ENCODE measurements around the gene TENM4.

TENM4 gene

DNA sequence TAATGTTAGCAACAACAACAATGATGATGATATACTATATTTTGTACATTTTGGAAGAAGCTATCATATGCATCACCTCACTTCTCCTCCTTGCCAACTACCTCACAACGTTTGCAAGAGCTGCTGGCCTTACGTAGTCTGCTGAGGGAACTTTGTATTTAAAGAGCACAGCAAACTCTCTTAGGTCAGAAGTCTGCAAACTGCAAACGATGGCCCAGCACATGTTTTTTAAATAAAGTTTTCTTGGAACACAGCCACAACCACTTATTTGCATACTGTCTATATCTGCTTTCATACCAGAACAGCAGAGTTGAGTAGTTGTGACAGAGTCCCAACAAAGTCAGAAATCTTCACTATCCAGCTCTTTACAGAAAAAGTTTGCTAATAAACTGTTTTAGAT lies 261.7 kb downstream of the TENM4 start:
- Mint-ChIP-seq H3K4me3 (no peak overlapping the region), H3K27ac (no peak overlapping the region), H3K27me3 (peaks cover 12% of the 10 kb centered on the region), H3K4me1 (no peaks in the 10 kb centered on the region), H3K9me3 (peaks cover 5% of the 10 kb centered on the region), H3K36me3 (no peaks in the 10 kb centered on the region)

DNA sequence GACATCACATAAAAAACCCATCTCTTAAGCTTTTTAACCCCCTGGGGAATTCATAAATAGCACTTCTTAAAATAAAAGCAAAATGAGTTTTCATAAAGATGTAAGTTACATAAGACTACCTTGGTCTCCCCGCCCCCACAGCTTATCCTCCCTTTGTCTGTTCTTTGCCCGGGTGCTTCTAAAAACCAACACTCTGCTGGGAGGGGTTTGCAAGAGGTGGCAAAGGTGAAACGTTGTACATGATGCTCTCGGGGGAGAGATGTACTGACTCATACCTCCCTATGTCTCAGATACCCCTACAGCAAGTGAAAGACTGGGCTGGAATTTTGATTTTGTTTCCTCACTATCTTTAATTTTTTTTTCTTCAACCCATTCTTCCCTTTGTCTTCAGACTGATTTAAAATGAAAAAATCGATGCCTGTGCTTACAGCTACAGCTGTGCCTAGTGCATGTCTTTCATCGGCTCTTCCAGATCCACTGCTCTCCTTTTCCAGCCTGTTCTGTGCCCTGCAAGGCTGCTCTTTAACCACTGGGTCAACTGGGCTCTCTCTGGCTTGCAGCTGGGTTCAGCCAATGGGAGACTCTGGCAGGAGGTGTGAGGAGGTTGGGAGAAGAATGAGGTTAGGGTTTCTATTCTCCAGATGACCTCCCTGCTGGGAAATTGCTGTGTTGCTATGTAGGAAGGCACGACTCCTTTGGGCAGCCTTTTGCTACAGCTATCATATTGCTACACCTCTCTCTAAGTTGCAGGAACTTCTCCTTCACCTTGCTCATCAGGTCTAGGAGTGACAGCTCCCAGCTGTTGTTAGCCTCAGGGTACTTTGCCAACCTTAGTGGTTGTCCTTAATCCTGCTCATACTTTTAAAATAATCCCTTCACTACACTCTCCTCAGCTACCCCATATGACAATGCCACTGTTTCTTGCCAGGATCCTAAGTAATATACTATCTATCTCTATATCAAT lies 266.5 kb downstream of the TENM4 start:
- Mint-ChIP-seq H3K4me3 (no peak overlapping the region), H3K27ac (no peak overlapping the region), H3K36me3 (no peaks in the 10 kb centered on the region), H3K4me1 (no peaks in the 10 kb centered on the region), H3K9me3 (peaks cover 5% of the 10 kb centered on the region), H3K27me3 (peaks cover 12% of the 10 kb centered on the region)

DNA sequence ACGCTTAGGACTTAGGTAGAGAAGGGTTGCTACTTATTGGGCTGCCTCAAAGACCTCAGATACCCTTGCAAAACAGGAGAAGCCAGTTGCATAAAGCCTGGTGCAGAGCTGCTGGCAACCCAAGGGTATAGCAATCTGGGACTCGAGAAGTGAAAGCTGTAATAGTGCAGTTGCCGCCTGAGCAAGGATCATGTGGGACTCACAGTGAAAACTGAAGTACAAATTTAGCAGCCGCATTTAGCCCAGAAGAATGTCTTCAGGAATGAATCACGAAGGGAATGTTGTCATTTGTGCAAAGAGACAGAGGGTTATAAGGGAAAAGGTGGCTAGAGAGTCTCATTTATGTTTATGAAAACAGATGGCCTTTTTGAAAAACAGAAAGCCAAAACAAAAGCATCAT lies 267.2 kb downstream of the TENM4 start:
- no peak overlapping the region for H3K27ac Mint-ChIP-seq
- H3K4me1 Mint-ChIP-seq = no peaks in the 10 kb centered on the region
- H3K4me3 Mint-ChIP-seq = no peak overlapping the region
- peaks cover 5% of the 10 kb centered on the region for H3K9me3 Mint-ChIP-seq
- no peaks in the 10 kb centered on the region for H3K36me3 Mint-ChIP-seq
- peaks cover 12% of the 10 kb centered on the region for H3K27me3 Mint-ChIP-seq

DNA sequence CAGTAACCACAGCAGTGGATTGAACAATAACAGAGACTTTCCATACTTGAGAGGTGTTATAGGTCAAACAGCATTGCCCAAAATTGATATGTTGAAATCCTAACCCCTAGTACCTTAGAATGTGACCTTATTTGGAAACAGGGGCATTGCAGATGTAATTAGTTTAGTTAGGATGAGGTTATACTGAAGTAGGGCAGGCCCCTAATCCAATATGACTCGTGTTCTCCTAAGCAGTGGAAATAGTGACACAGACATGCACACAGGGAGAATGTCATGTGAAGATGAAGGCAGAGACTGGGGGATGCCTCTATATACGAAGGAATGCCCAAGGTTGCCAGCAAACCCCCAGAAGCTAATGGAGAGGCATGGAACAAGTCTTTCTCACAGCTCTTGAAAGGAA lies 270.5 kb downstream of the TENM4 start:
- H3K9me3 Mint-ChIP-seq = no peaks in the 10 kb centered on the region
- no peak overlapping the region for H3K27ac Mint-ChIP-seq
- no peaks in the 10 kb centered on the region for H3K4me1 Mint-ChIP-seq
- H3K27me3 Mint-ChIP-seq = no peaks in the 10 kb centered on the region
- H3K36me3 Mint-ChIP-seq = no peaks in the 10 kb centered on the region
- H3K4me3 Mint-ChIP-seq = no peak overlapping the region

DNA sequence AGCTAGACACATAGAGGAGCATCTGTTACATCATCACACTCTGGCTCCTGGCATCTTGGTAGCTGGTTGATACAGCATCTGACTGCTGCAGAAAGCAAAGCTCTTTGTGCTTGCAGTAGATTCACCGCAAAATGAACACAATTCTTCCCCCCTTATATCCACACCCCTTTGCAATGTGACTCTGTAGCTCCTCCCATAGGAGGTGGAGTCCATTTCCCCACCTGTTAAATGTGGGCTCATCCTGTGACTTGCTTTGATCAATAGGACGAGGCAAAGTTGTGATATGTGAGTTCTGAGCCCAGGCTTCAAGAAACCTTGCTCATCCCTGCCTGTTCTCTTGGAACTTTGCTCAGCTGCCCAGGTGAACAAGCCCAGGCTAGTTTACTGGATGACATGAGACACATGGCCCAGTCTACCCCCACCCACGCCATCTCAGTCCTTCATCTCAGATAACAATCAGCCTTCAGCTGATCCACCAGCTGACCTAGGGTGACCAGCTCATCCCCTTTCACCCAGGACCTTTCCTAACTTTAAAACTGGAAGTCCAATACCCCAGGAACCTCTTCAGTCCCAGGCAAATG lies 272.2 kb downstream of the TENM4 start:
- Mint-ChIP-seq H3K36me3 (no peaks in the 10 kb centered on the region), H3K4me1 (no peaks in the 10 kb centered on the region), H3K27ac (no peak overlapping the region), H3K4me3 (no peak overlapping the region), H3K27me3 (no peaks in the 10 kb centered on the region), H3K9me3 (no peaks in the 10 kb centered on the region)

DNA sequence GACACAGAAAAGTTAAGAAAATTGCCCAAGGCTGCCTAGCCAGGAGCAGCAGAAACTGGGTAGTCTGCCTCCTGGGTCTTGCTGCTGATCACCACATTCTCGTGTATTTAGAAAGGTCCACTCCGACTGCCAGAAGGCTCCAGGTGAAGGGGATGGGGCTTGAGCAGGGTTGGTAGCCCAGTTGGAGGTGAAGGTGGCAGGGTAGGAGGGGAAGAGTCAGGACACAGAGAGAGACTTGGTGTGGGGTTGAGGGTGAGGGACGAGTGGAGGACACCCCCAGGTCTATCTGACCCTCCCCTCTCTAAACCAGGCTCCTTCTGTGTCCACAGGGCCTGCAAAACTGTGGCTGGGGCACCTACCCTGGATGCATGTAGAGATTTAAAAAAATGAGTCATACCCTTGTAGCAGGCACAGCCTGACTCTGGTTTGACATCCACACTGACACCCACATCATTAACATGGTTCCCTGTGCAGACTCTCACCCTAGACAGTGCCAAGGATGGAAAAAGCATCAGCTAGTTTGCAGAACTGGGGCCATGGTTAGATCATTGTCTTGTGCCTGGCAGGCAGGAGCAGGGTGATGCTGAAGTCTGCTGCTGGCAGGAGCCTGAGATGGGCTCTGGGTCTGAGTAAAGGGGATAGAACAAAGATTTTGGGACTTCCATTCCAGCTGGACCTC lies 273.2 kb downstream of the TENM4 start:
- H3K27ac Mint-ChIP-seq = no peak overlapping the region
- H3K4me1 Mint-ChIP-seq = no peaks in the 10 kb centered on the region
- H3K27me3 Mint-ChIP-seq = no peaks in the 10 kb centered on the region
- no peaks in the 10 kb centered on the region for H3K36me3 Mint-ChIP-seq
- H3K9me3 Mint-ChIP-seq = no peaks in the 10 kb centered on the region
- H3K4me3 Mint-ChIP-seq = no peak overlapping the region

GRCh38 chr11:79165908-79166307 lies 274.9 kb downstream of the TENM4 start:
- no peaks in the 10 kb centered on the region for H3K9me3 Mint-ChIP-seq
- H3K27me3 Mint-ChIP-seq = peaks cover 2% of the 10 kb centered on the region
- H3K36me3 Mint-ChIP-seq = no peaks in the 10 kb centered on the region
- H3K4me3 Mint-ChIP-seq = no peak overlapping the region
- H3K4me1 Mint-ChIP-seq = no peaks in the 10 kb centered on the region
- no peak overlapping the region for H3K27ac Mint-ChIP-seq

DNA sequence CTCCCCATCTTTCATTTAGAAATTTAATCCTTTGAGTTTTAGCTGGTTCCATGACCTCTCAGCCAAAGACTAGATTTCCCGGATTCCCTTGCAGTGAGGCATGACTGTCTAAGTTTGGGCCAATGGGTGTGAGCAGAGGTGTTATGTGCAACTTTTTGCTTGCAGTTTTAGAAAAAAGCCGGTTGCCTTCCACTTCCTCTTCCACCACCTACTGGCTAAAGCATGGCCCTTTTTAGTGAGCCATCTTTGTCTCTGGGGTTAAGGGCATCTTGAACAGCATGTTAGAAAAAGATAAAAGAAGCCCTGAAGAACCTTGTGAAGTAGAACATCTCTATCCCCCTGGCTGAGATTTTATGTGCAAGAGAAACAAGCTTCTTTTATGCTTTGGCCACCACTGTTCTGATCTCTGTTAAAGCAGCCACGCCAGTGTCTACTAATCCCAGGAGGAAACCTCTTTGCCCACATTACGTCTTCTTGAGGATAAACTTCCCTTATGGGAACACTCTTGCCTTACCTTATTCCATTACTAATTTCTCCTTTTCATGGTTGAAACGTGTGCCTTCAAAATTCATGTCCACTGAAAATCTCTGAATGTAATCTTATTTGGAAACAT lies 279.9 kb downstream of the TENM4 start:
- peaks cover 2% of the 10 kb centered on the region for H3K27me3 Mint-ChIP-seq
- no peak overlapping the region for H3K4me3 Mint-ChIP-seq
- no peaks in the 10 kb centered on the region for H3K9me3 Mint-ChIP-seq
- H3K4me1 Mint-ChIP-seq = no peaks in the 10 kb centered on the region
- H3K27ac Mint-ChIP-seq = no peak overlapping the region
- H3K36me3 Mint-ChIP-seq = no peaks in the 10 kb centered on the region

GRCh38 chr11:79159657-79160450 lies 281.0 kb downstream of the TENM4 start:
- no peak overlapping the region for H3K27ac Mint-ChIP-seq
- no peaks in the 10 kb centered on the region for H3K36me3 Mint-ChIP-seq
- H3K4me3 Mint-ChIP-seq = no peak overlapping the region
- H3K4me1 Mint-ChIP-seq = no peaks in the 10 kb centered on the region
- H3K27me3 Mint-ChIP-seq = peaks cover 2% of the 10 kb centered on the region
- no peaks in the 10 kb centered on the region for H3K9me3 Mint-ChIP-seq

DNA sequence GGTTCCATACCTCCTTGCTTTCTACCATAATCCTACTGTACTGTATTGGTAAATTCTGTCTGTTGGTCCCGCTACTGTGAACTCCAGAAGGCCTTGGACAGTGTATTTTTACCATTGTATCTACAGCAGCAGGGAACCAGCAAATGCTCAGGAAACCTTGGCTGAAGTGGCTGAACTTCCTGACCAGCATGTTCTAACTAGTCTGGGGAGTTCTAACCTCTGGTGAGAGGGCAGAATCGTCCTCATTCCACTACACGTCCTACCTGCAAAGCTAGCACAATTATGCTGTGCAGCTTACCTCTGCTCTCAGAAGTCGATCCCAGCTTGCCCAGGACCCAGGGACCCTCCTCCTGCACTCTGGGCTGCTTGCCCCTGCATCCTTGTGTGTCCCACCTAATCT lies 283.1 kb downstream of the TENM4 start:
- H3K27ac Mint-ChIP-seq = no peak overlapping the region
- H3K36me3 Mint-ChIP-seq = no peaks in the 10 kb centered on the region
- no peaks in the 10 kb centered on the region for H3K4me1 Mint-ChIP-seq
- no peak overlapping the region for H3K4me3 Mint-ChIP-seq
- no peaks in the 10 kb centered on the region for H3K9me3 Mint-ChIP-seq
- H3K27me3 Mint-ChIP-seq = peaks cover 2% of the 10 kb centered on the region

DNA sequence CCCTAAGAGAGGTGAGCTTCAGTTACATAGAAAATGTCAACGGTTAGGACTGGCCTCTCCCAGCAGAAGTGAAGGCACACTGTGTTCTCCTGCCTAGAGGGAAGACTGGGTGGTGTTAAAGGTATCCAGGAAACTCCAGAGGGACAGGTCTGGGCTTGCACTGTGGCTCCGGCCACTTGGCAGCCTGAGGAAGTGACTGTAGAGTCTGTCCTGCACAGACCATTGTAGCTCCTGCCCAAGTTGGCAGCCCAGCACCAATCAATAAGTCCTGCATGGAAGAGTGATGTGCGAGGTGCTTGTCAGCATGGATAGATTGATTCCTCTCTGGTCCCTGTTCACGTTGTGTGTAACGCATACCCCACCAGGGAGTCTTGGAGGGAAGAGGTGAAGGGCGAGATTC lies 284.8 kb downstream of the TENM4 start:
- no peaks in the 10 kb centered on the region for H3K27me3 Mint-ChIP-seq
- H3K4me1 Mint-ChIP-seq = no peaks in the 10 kb centered on the region
- H3K4me3 Mint-ChIP-seq = no peak overlapping the region
- H3K27ac Mint-ChIP-seq = no peak overlapping the region
- H3K36me3 Mint-ChIP-seq = no peaks in the 10 kb centered on the region
- no peaks in the 10 kb centered on the region for H3K9me3 Mint-ChIP-seq

DNA sequence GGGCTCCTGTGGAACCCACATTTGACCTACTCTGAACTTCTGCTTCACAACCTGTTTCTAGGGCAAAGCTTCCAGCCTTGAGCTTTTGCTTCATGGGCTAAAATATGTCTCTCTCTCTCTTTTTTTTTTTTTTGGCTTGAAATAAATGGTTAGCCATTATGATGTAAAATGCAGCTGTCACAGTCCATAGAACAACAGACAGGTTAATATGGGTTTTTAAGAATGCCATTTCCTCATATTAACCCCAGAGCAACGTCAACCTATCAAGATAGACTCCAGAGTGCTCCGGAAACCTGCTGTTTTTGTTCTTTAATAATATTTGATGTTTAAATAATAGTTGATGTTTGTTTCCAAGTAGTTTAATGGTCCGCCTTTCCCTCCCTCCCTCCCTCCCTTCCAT lies 285.6 kb downstream of the TENM4 start:
- Mint-ChIP-seq H3K27ac (no peak overlapping the region), H3K4me3 (no peak overlapping the region), H3K9me3 (no peaks in the 10 kb centered on the region), H3K4me1 (no peaks in the 10 kb centered on the region), H3K36me3 (no peaks in the 10 kb centered on the region), H3K27me3 (no peaks in the 10 kb centered on the region)

- H3K27me3 Mint-ChIP-seq = no peaks in the 10 kb centered on the region
- H3K36me3 Mint-ChIP-seq = no peaks in the 10 kb centered on the region
- no peak overlapping the region for H3K4me3 Mint-ChIP-seq
- no peak overlapping the region for H3K27ac Mint-ChIP-seq
- no peaks in the 10 kb centered on the region for H3K9me3 Mint-ChIP-seq
- H3K4me1 Mint-ChIP-seq = no peaks in the 10 kb centered on the region
Measured at GRCh38 chr11:79152511-79152910, 288.3 kb downstream of the TENM4 start.

- H3K4me3 Mint-ChIP-seq = no peak overlapping the region
- no peaks in the 10 kb centered on the region for H3K9me3 Mint-ChIP-seq
- no peaks in the 10 kb centered on the region for H3K4me1 Mint-ChIP-seq
- H3K36me3 Mint-ChIP-seq = no peaks in the 10 kb centered on the region
- no peaks in the 10 kb centered on the region for H3K27me3 Mint-ChIP-seq
- H3K27ac Mint-ChIP-seq = no peak overlapping the region
Measured at GRCh38 chr11:79151396-79151795, 289.4 kb downstream of the TENM4 start.

DNA sequence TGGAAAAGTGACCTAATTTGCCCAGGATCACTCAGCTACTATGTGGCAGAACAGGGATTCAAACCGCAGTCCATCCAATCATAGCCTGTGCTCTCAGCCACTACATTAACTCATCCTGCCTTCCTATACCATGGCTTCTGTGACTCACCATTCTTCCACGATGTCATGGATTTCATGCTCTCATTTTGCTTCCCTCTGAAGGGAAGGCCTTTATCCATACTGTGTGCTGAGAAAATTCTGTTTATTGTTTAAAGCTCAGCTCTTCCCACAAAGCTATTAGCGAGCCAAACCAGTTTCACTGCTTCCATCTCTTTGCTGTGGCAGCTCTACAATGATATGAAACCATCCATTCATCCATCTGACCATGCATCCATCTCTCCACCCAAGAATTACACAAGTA lies 289.9 kb downstream of the TENM4 start:
- no peaks in the 10 kb centered on the region for H3K36me3 Mint-ChIP-seq
- no peak overlapping the region for H3K4me3 Mint-ChIP-seq
- H3K27ac Mint-ChIP-seq = no peak overlapping the region
- H3K27me3 Mint-ChIP-seq = no peaks in the 10 kb centered on the region
- no peaks in the 10 kb centered on the region for H3K9me3 Mint-ChIP-seq
- H3K4me1 Mint-ChIP-seq = no peaks in the 10 kb centered on the region
